Activated CD4-positive, alpha-beta T cell treated with anti-CD3 and anti-CD28 coated beads, Interleukin-2, amount 10 ng/mL, durations not matched to agents 24 days and 14 days (primary cell): ENCODE results near the gene CASP8AP2. TPM values are rescaled to one million over a fixed set of nuclear protein-coding genes. Genes with fewer than 3 reads are reported as not detected.
"Not testable (repeated sequence)": the region's sequence is repeated elsewhere in the genome, so short reads cannot be mapped to it uniquely, and the experiment has no call there.

Source experiments
- DNase-seq: peaks from one replicate; pipeline ENCODE4 v3.0.0; 2022
- H3K27ac Mint-ChIP-seq: one replicate; pipeline ENCODE4 v1.8.0; 2022; ENCODE audit warnings: mild to moderate bottlenecking, mixed read lengths
- H3K27me3 Mint-ChIP-seq: one replicate; pipeline ENCODE4 v1.8.0; 2022; ENCODE audit warnings: mixed read lengths
- H3K36me3 Mint-ChIP-seq: one replicate; pipeline ENCODE4 v1.8.0; 2022; ENCODE audit warnings: low read depth, mild to moderate bottlenecking, mixed read lengths
- H3K4me1 Mint-ChIP-seq: one replicate; pipeline ENCODE4 v1.8.0; 2021; ENCODE audit warnings: mixed read lengths
- H3K4me3 Mint-ChIP-seq: one replicate; pipeline ENCODE4 v1.8.0; 2022; ENCODE audit warnings: mild to moderate bottlenecking, moderate library complexity, mixed read lengths
- H3K9me3 Mint-ChIP-seq: one replicate; pipeline ENCODE4 v1.8.0; 2021; ENCODE audit warnings: mixed read lengths
- intact Hi-C: fragments of 100-400 bp; cut with micrococcal nuclease; formaldehyde crosslinking; loops from one replicate; pipeline ENCODE4 v1.15.1; 2023
- total RNA-seq: library from RNA; stranded (reverse); gene quantifications from 2 replicates; pipeline ENCODE4 v1.2.3, GENCODE V29; 2022

The CASP8AP2 gene
- total RNA-seq, 1 donor from 2014 or later: 37.3 TPM

GRCh38 chr6:89799096-89799495 lies 30.6 kb upstream of the CASP8AP2 start:
- no peak for DNase-seq
- Mint-ChIP-seq H3K4me3 (no peak overlapping the region), H3K27ac (no peak overlapping the region), H3K27me3 (no peaks in the 10 kb centered on the region), H3K36me3 (peaks cover 46% of the 10 kb centered on the region), H3K9me3 (no peaks in the 10 kb centered on the region), H3K4me1 (peaks cover 16% of the 10 kb centered on the region)
- intact Hi-C loops: no loop called here

GRCh38 chr6:89799756-89800155 lies 29.9 kb upstream of the CASP8AP2 start:
- no peak for DNase-seq
- peaks cover 10% of the 10 kb centered on the region for H3K4me1 Mint-ChIP-seq
- H3K4me3 Mint-ChIP-seq: no peak overlapping the region
- no peak overlapping the region for H3K27ac Mint-ChIP-seq
- H3K27me3 Mint-ChIP-seq: no peaks in the 10 kb centered on the region
- H3K9me3 Mint-ChIP-seq: no peaks in the 10 kb centered on the region
- intact Hi-C loops: no loop called here
- H3K36me3 Mint-ChIP-seq: peaks cover 43% of the 10 kb centered on the region

GRCh38 chr6:89803271-89803670 lies 26.4 kb upstream of the CASP8AP2 start:
- peaks cover 7% of the 10 kb centered on the region for H3K4me1 Mint-ChIP-seq
- H3K27ac Mint-ChIP-seq: no peak overlapping the region
- peaks cover 24% of the 10 kb centered on the region for H3K36me3 Mint-ChIP-seq
- no peaks in the 10 kb centered on the region for H3K9me3 Mint-ChIP-seq
- intact Hi-C loops: no loop called here
- H3K27me3 Mint-ChIP-seq: no peaks in the 10 kb centered on the region
- no peak for DNase-seq
- no peak overlapping the region for H3K4me3 Mint-ChIP-seq

- no peak overlapping the region for H3K4me3 Mint-ChIP-seq
- no peak overlapping the region for H3K27ac Mint-ChIP-seq
- DNase-seq: no peak
- H3K27me3 Mint-ChIP-seq: no peaks in the 10 kb centered on the region
- H3K9me3 Mint-ChIP-seq: no peaks in the 10 kb centered on the region
- peaks cover 17% of the 10 kb centered on the region for H3K36me3 Mint-ChIP-seq
- H3K4me1 Mint-ChIP-seq: peaks cover 10% of the 10 kb centered on the region
- intact Hi-C loops: no loop called here
Measured at GRCh38 chr6:89805814-89806371, 23.8 kb upstream of the CASP8AP2 start.

GRCh38 chr6:89807581-89807980 lies 22.1 kb upstream of the CASP8AP2 start:
- DNase-seq: no peak
- Mint-ChIP-seq H3K36me3 (peaks cover 8% of the 10 kb centered on the region), H3K4me3 (no peak overlapping the region), H3K27me3 (no peaks in the 10 kb centered on the region), H3K4me1 (peaks cover 10% of the 10 kb centered on the region), H3K9me3 (no peaks in the 10 kb centered on the region), H3K27ac (no peak overlapping the region)
- intact Hi-C loops: no loop called here

GRCh38 chr6:89813422-89813821 lies 16.3 kb upstream of the CASP8AP2 start:
- H3K27ac Mint-ChIP-seq, H3K9me3 Mint-ChIP-seq, DNase-seq, H3K36me3 Mint-ChIP-seq, intact Hi-C loops, H3K27me3 Mint-ChIP-seq, H3K4me3 Mint-ChIP-seq: not testable (repeated sequence)
- peaks cover 14% of the 10 kb centered on the region for H3K4me1 Mint-ChIP-seq

- Mint-ChIP-seq H3K27me3 (no peaks in the 10 kb centered on the region), H3K4me3 (peak overlapping the region; percentile 96), H3K36me3 (peaks cover 11% of the 10 kb centered on the region), H3K4me1 (peaks cover 24% of the 10 kb centered on the region), H3K9me3 (peaks cover 4% of the 10 kb centered on the region), H3K27ac (peak overlapping the region; percentile 3)
- intact Hi-C loops: no loop called here
- DNase-seq: no peak
Measured at GRCh38 chr6:89817481-89817880, 12.2 kb upstream of the CASP8AP2 start.

- peaks cover 11% of the 10 kb centered on the region for H3K36me3 Mint-ChIP-seq
- DNase-seq: no peak
- intact Hi-C loops: loop anchor here (1.0 to 2.0 kb wide), 3 partner anchors 10 to 768 kb away; partner anchors contain the start of genes CASP8AP2 and MAP3K7
- no peaks in the 10 kb centered on the region for H3K27me3 Mint-ChIP-seq
- peak overlapping the region; percentile 98 for H3K27ac Mint-ChIP-seq
- H3K4me1 Mint-ChIP-seq: peaks cover 23% of the 10 kb centered on the region
- peak overlapping the region; percentile 96 for H3K4me3 Mint-ChIP-seq
- peaks cover 4% of the 10 kb centered on the region for H3K9me3 Mint-ChIP-seq
Measured at GRCh38 chr6:89818977-89819335, 10.7 kb upstream of the CASP8AP2 start.

- intact Hi-C loops: loop anchor here (1.0 to 10.0 kb wide), 5 partner anchors 10 to 767 kb away; partner anchors contain the start of genes ANKRD6, CASP8AP2 and MAP3K7
- no peaks in the 10 kb centered on the region for H3K27me3 Mint-ChIP-seq
- peak within 1 kb of the TSS; percentile 98 for H3K27ac Mint-ChIP-seq
- peaks cover 4% of the 10 kb centered on the region for H3K9me3 Mint-ChIP-seq
- H3K4me1 Mint-ChIP-seq: peaks cover 21% of the 10 kb centered on the region
- peaks cover 11% of the 10 kb centered on the region for H3K36me3 Mint-ChIP-seq
- peak; percentile 97 for DNase-seq
- H3K4me3 Mint-ChIP-seq: peak within 1 kb of the TSS; percentile 96
Measured at GRCh38 chr6:89819336-89820130, 10.1 kb upstream of the CASP8AP2 start, which contains the start of gene MDN1. Gene MDN1, minus strand, starts transcription at chr6:89819794. Its CDS starts 187 bp downstream, at chr6:89819607.

- H3K36me3 Mint-ChIP-seq: peaks cover 7% of the 10 kb centered on the region
- peaks cover 9% of the 10 kb centered on the region for H3K4me1 Mint-ChIP-seq
- H3K27ac Mint-ChIP-seq: no peak overlapping the region
- intact Hi-C loops: loop anchor here (5.0 to 10.0 kb wide), 4 partner anchors 391 to 744 kb away; partner anchors contain the start of genes ANKRD6, PNRC1 and UBE2J1
- no peaks in the 10 kb centered on the region for H3K27me3 Mint-ChIP-seq
- H3K4me3 Mint-ChIP-seq: no peak overlapping the region
- no peak for DNase-seq
- H3K9me3 Mint-ChIP-seq: no peaks in the 10 kb centered on the region
Measured at GRCh38 chr6:89826029-89826528, 3.6 kb upstream of the CASP8AP2 start.

GRCh38 chr6:89828475-89828987 lies 1.1 kb upstream of the CASP8AP2 start:
- H3K4me1 Mint-ChIP-seq: peaks cover 24% of the 10 kb centered on the region
- H3K4me3 Mint-ChIP-seq: peak overlapping the region; percentile 99
- peak overlapping the region; percentile 98 for H3K27ac Mint-ChIP-seq
- not testable (repeated sequence) for H3K9me3 Mint-ChIP-seq, H3K27me3 Mint-ChIP-seq, DNase-seq
- intact Hi-C loops: loop anchor here (5.0 to 10.0 kb wide), 4 partner anchors 394 to 746 kb away; partner anchors contain the start of genes ANKRD6, PNRC1 and UBE2J1
- peaks cover 27% of the 10 kb centered on the region for H3K36me3 Mint-ChIP-seq

GRCh38 chr6:89828988-89829471 lies 650 bp upstream of the CASP8AP2 start:
- Mint-ChIP-seq H3K9me3 (no peaks in the 10 kb centered on the region), H3K36me3 (peaks cover 29% of the 10 kb centered on the region), H3K4me3 (peak overlapping the region; percentile 99), H3K27me3 (no peaks in the 10 kb centered on the region), H3K27ac (peak overlapping the region; percentile 98), H3K4me1 (peaks cover 24% of the 10 kb centered on the region)
- DNase-seq: peak; percentile 81
- intact Hi-C loops: loop anchor here (1.0 to 10.0 kb wide), 6 partner anchors 10 to 747 kb away; partner anchors contain the start of genes ANKRD6, MDN1, PNRC1 and UBE2J1

GRCh38 chr6:89830170-89830809 lies 610 bp downstream of the CASP8AP2 start:
- peak overlapping the region; percentile 98 for H3K27ac Mint-ChIP-seq
- no peaks in the 10 kb centered on the region for H3K27me3 Mint-ChIP-seq
- H3K4me1 Mint-ChIP-seq: peaks cover 30% of the 10 kb centered on the region
- DNase-seq: no peak
- H3K9me3 Mint-ChIP-seq: no peaks in the 10 kb centered on the region
- intact Hi-C loops: no loop called here
- H3K36me3 Mint-ChIP-seq: peaks cover 35% of the 10 kb centered on the region
- peak overlapping the region; percentile 99 for H3K4me3 Mint-ChIP-seq
